NB4 (cell line): Measurements from ENCODE around the gene CRIP1.

ENCODE experiments used
- DNase-seq: peaks from one replicate; pipeline ENCODE4 v3.0.0; 2010; ENCODE audit warnings: low read depth
- H3K4me3 ChIP-seq: one replicate; pipeline ENCODE4 v1.5.1; 2011; ENCODE audit warnings: mild to moderate bottlenecking, low read depth, low read length, moderate library complexity
- CTCF ChIP-seq: IDR thresholded peaks from one replicate; pipeline ENCODE4 v1.5.1; 2012; ENCODE audit warnings: low read depth, low read length
- MAX ChIP-seq: IDR thresholded peaks from 2 replicates; pipeline ENCODE4 v1.6.1; 2011; ENCODE audit warnings: low read depth, low read length
- MYC ChIP-seq: IDR thresholded peaks from 2 replicates; pipeline ENCODE4 v1.6.1; 2011; ENCODE audit warnings: low read depth, low read length
- POLR2A ChIP-seq: IDR thresholded peaks from 2 replicates; pipeline ENCODE4 v1.6.1; 2011; ENCODE audit warnings: mild to moderate bottlenecking; ENCODE audit not compliant: insufficient read length; ENCODE audit errors: extremely low read depth

CRIP1 gene

GRCh38 chr14:105439710-105440553 lies 46.8 kb upstream of the CRIP1 start:
- TF ChIP-seq CTCF (no peak), MYC (no peak), MAX (no peak), POLR2A (no peak)
- no peak for DNase-seq

GRCh38 chr14:105440554-105440900 lies 46.2 kb upstream of the CRIP1 start:
- H3K4me3 ChIP-seq = no peak overlapping the region
- TF ChIP-seq CTCF = no peak
- TF ChIP-seq MAX = no peak
- TF ChIP-seq POLR2A = no peak
- no peak for TF ChIP-seq MYC
- DNase-seq = no peak

More at GRCh38 chr14:105439710-105440553, 46.8 kb upstream of the CRIP1 start:
- no peak overlapping the region for H3K4me3 ChIP-seq

- no peak for TF ChIP-seq MAX
- no peak for TF ChIP-seq POLR2A
- no peak for TF ChIP-seq MYC
- TF ChIP-seq CTCF = no peak
- no peak for DNase-seq
- no peak overlapping the region for H3K4me3 ChIP-seq
Measured at GRCh38 chr14:105440992-105441391, 45.7 kb upstream of the CRIP1 start.

GRCh38 chr14:105442125-105442524 lies 44.6 kb upstream of the CRIP1 start:
- TF ChIP-seq CTCF (no peak), MYC (no peak), MAX (no peak), POLR2A (no peak)
- DNase-seq = no peak
- H3K4me3 ChIP-seq = no peak overlapping the region

GRCh38 chr14:105442834-105443233 lies 43.9 kb upstream of the CRIP1 start:
- TF ChIP-seq MAX (no peak), MYC (no peak), CTCF (no peak), POLR2A (no peak)
- no peak overlapping the region for H3K4me3 ChIP-seq
- DNase-seq = no peak

GRCh38 chr14:105444859-105445258 lies 41.8 kb upstream of the CRIP1 start:
- no peak for DNase-seq
- no peak for TF ChIP-seq CTCF
- TF ChIP-seq MAX = no peak
- no peak for TF ChIP-seq POLR2A
- TF ChIP-seq MYC = no peak
- no peak overlapping the region for H3K4me3 ChIP-seq
